GM23248 (cell line): ENCODE data around the gene TKT.

Experiments
- EZH2 ChIP-seq: fragments of 200-600 bp; sonication (generic); IDR thresholded peaks from 2 replicates; pipeline ENCODE4 v1.6.1; 2018; ENCODE audit warnings: antibody characterized with exemption, mild to moderate bottlenecking; ENCODE audit not compliant: insufficient read depth, poor library complexity, severe bottlenecking
- EZH2phosphoT487 ChIP-seq: fragments of 200-600 bp; sonication (generic); IDR thresholded peaks from 2 replicates; pipeline ENCODE4 v1.6.1; 2018; ENCODE audit warnings: antibody characterized with exemption, moderate library complexity, mild to moderate bottlenecking, low read depth; ENCODE audit not compliant: insufficient read depth

GRCh38 chr3:53196575-53197407 lies 59.0 kb downstream of the TKT start:
- TF ChIP-seq EZH2, result no peak
- TF ChIP-seq EZH2phosphoT487, result no peak
